UCSD-AML1 (cell line): ENCODE data around the gene MELTF.

Experiments
- DNase-seq: peaks from one replicate; lab custom pipeline; 2025; ENCODE audit not compliant: unreplicated experiment; lab: John Stamatoyannopoulos, UW

Gene MELTF

GRCh38 chr3:197027151-197027895 is 2.3 kb downstream of the MELTF start:
- no peak for DNase-seq

GRCh38 chr3:197026481-197026866 is 3.1 kb downstream of the MELTF start:
- no peak for DNase-seq

- DNase-seq, result no peak
Measured at GRCh38 chr3:197025736-197026480, 3.7 kb downstream of the MELTF start.

GRCh38 chr3:197024881-197025735 is 4.5 kb downstream of the MELTF start:
- DNase-seq, result no peak

- no peak for DNase-seq
Measured at GRCh38 chr3:197023998-197024651, 5.5 kb downstream of the MELTF start.

- DNase-seq, result no peak
Measured at GRCh38 chr3:197023241-197023997, 6.2 kb downstream of the MELTF start.

- DNase-seq, result no peak
Measured at GRCh38 chr3:197022405-197023231, 7.0 kb downstream of the MELTF start.

- DNase-seq, result no peak
Measured at GRCh38 chr3:197021729-197022404, 7.8 kb downstream of the MELTF start.

- no peak for DNase-seq
Measured at GRCh38 chr3:197021231-197021630, 8.4 kb downstream of the MELTF start.

GRCh38 chr3:197019535-197019934 is 10.1 kb downstream of the MELTF start:
- no peak for DNase-seq

GRCh38 chr3:197019021-197019420 is 10.6 kb downstream of the MELTF start:
- no peak for DNase-seq

GRCh38 chr3:197017003-197017402 is 12.6 kb downstream of the MELTF start:
- DNase-seq, result no peak

GRCh38 chr3:197015790-197016736 is 13.6 kb downstream of the MELTF start:
- no peak for DNase-seq

GRCh38 chr3:197014942-197015575 is 14.6 kb downstream of the MELTF start:
- DNase-seq, result no peak

GRCh38 chr3:197014024-197014423 is 15.6 kb downstream of the MELTF start:
- no peak for DNase-seq

GRCh38 chr3:197012540-197012883 is 17.1 kb downstream of the MELTF start:
- DNase-seq, result no peak

- no peak for DNase-seq
Measured at GRCh38 chr3:197011780-197012539, 17.7 kb downstream of the MELTF start.
